Measurements from ENCODE around the gene TSC2.
"Not testable (repeated sequence)": the region's sequence is repeated elsewhere in the genome, so short reads cannot be mapped to it uniquely, and the experiment has no call there.

Gene TSC2

DNA sequence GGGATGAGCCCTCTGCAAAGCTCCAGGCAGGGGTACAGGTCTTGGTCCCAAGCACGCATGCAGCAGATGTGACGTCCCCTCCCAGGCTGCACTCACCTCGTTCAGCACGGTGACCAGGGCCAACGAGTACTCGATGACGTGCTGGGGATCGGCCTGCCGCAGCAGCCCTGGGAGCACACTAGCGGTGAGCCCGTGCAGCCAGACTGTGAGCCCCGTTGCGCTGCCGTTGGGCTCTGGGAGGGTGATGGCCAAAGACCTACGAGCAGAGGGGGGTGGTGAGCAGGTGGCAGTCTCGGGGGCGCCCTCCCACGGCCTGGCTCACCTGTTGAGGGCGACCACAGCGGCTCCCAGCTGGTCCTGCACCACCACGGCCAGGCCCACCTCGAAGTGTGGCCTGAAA lies 58.0 kb downstream of the TSC2 start:
- DNase-seq (ENCODE audit: low read depth), result not testable (repeated sequence)

- not testable (repeated sequence) for DNase-seq (ENCODE audit: low read depth)
These were observed 58.4 kb downstream of the TSC2 start for GRCh38 chr16:2106211-2106610.

GRCh38 chr16:2107121-2107790 lies 59.5 kb downstream of the TSC2 start:
- not testable (repeated sequence) for DNase-seq (ENCODE audit: low read depth)

DNA sequence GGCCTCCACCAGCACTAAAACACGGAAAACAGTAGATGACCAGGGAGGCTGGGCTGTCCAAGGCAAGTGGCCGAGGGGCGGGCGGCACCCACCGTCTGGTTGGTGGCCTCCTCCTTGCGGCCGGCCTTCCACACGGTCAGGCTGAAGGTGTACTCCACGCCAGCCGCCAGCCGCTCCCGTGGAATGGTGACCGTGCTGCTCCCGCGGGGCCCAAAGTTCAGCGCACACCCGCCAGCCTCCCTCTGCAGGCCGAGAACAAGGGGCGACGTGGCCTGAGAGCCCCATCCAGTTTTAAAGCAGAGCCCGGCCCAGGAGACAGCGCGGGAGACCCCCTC lies 60.0 kb downstream of the TSC2 start:
- DNase-seq (ENCODE audit: low read depth), result not testable (repeated sequence)

- DNase-seq (ENCODE audit: low read depth), result not testable (repeated sequence)
These were observed 60.9 kb downstream of the TSC2 start for GRCh38 chr16:2108446-2109270.

DNA sequence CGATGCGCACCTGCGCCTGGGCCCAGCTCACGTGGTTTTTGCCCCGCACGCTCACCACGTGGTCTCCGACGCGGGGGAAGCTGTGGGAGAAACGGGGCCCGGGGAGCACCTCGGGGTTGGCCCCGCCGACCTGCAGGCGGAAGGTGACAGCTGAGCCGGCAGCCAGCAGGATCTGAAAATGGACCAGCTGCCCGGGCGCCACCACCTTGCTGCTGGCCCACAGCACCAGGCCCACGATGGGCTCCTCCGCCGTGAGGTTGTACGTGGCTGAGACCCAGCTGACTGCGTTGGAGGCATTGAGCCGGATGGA lies 61.4 kb downstream of the TSC2 start:
- not testable (repeated sequence) for DNase-seq (ENCODE audit: low read depth)

DNA sequence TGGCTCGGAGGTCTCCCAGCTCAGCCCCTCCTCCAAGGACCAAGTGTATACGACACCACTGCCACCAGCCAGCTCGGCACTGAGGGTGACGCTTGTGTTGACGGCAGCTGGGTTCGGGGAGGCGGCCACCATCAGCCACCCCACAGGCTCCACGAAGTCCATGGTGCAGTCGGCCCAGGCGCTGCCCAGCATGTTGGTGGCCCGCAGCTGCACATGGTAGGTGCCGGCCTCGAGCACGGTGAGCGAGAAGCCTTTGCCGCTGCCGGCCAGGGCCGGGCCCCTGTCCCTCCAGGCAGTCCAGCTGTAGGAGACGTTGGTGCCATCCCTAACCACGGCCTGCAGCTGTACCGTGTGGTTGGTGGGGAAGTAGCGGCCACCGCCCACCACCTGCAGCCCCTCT lies 62.1 kb downstream of the TSC2 start:
- DNase-seq (ENCODE audit: low read depth), result not testable (repeated sequence)

- DNase-seq (ENCODE audit: low read depth), result not testable (repeated sequence)
These were observed 62.7 kb downstream of the TSC2 start for GRCh38 chr16:2110332-2111008.

GRCh38 chr16:2111009-2111353 lies 63.2 kb downstream of the TSC2 start:
- not testable (repeated sequence) for DNase-seq (ENCODE audit: low read depth)

DNA sequence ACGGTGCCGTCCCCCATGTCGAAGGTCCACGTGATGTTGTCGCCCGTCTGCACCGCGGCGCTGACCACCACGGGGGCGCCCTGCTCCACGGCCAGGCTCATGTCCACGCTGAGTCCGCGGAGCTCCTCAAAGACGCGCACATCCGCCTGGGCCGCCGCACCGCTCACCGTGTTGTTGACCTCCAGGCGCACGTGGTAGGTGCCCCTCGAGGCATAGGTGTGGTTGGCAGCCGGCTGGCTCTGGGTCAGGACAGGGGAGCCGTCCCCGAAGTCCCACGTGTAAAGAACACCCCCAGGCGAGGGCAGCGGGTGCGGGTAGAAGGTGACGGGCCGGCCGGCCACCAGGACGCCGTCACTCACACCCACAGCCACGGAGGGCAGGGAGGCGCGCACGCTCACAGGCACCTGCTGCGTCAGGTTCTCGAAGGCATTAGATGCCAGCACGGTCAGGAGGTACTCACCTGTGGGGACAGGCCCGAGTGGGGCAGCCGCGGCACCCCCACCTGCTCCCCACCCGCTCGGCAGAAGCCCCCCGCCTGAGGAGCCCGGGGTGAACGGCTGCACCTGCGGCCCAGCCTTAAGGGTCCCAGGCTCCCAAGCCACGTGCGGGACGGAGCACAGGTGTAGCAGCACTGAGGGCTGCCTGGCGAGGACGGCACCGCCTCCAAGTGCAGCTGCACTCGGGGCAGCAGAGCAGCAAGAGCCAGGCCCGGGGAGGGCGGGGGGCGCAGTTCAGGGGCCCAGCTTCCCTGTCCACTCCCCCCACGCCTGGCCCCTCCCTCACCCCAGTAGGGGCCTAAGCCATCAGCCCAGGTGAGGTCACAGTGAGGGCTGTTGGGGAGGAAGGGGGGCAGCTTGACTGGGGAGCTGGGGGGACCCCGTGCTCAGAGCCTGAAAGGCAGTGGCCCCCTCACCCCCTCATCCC lies 63.9 kb downstream of the TSC2 start:
- not testable (repeated sequence) for DNase-seq (ENCODE audit: low read depth)

GRCh38 chr16:2112539-2113106 lies 64.8 kb downstream of the TSC2 start:
- DNase-seq (ENCODE audit: low read depth), result not testable (repeated sequence)

GRCh38 chr16:2114225-2114624 lies 66.4 kb downstream of the TSC2 start:
- DNase-seq (ENCODE audit: low read depth), result not testable (repeated sequence)

DNA sequence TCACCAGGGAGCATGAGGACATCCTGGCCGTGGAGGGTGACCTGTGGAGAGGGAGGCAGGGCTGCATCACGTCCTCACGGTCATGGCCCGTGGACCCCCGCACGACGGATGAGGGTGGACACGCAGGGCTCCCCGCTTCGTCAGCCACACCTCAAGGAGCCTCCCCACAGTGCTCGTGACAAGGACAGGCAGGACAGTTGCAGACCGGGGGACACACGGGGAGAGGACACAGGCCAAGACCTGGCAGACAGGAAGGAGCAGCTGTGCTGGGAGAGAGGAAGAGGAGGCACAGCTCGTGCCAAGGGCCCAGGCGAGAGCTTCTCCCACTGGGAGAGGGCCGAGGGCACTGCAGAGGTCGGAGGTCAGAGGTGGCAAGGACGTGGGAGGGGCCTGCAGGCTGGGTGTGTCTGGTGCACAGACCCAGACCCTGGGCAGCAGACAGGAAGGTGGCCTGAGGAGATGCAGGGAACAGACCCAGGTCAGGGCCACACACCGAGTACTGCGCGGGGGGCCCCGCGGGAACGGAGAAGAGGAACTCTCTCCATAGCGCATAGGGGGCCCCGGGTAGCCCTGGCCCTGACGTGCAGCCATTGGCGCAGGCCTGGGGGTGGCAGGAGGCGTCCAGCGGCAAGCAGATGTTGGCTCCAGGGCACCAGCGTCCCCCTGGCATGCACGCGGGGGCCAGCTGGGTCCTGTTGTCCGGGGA lies 67.3 kb downstream of the TSC2 start:
- DNase-seq (ENCODE audit: low read depth), result not testable (repeated sequence)

- no peak for DNase-seq (ENCODE audit: low read depth)
These were observed 67.8 kb downstream of the TSC2 start for GRCh38 chr16:2115591-2115973.

DNA sequence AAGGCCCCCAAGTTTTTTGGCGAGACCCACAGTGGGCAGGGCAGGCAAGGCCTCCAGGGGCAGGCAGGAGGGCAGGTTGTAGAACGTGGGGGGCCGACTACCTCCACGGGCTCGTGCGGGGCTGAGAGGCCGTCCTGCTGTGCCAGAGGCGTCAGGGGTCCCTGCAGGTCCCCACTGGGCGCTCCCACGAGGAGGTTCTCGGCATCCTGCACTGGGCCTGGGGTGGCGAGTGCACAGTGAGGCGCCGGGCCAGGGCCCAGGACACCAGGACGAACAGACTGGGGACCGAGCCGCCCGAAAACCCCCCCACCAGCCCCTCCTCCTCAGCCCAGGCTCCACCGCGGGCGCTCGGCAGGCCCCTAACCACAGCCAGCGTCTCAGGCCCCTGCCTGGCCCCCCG lies 68.6 kb downstream of the TSC2 start:
- DNase-seq (ENCODE audit: low read depth), result not testable (repeated sequence)

DNA sequence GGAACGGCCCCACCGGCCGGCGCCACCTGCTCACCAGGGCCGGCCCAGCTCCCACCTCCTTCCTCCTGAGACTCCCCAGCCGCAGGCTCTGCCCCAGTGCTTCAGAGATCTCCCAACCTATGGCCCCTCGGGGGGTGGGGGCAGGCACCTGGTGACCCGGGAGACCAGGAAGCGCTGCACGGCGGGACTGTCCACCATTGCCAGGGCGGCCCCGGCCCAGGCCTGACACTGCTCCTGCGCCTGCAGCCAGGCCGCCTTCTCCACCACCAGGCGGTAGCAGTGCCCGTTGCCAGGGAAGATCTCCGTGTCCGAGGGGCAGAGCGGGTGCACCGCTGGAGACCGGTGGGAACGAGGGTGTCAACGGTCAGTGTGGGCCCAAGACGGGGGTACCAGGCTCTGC lies 69.6 kb downstream of the TSC2 start:
- not testable (repeated sequence) for DNase-seq (ENCODE audit: low read depth)

DNA sequence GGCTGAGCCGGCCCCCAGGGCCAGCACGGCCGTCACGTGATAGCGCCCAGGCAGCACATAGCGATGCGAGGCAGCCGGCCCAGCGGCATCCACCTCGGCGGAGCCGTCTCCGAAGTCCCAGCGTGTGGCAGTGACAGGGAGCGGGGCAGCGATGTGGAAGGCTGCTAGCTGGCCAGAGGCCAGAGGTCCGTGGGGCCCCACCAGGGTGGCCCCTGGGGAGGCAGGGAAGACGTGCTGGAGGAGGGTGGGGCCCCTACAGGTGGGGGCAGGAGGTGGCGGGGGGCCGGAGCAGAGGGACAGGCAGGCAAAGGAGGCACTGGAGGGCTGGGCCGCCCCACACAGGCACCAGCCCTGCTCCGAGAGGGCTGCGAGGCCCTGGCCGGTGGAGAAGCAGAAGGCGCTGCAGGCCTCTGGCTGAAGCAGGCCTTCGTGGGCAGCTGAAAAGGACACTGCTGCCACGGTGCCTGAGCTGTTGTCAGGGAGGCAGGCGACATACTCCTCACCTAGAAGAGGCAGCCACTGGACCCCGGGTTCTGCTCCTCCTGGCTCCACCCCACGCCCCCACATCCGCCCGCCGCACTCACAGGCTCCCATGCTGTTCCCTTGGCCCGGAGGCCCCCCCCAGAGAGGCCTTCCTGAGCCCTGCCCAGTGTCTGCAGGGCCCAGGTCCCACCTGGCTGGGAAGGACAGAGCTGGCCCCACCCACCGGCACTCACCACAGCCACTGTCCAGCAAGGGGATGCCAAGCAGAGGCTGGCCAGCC lies 70.4 kb downstream of the TSC2 start:
- not testable (repeated sequence) for DNase-seq (ENCODE audit: low read depth)

GRCh38 chr16:2121325-2121724 lies 73.5 kb downstream of the TSC2 start:
- not testable (repeated sequence) for DNase-seq (ENCODE audit: low read depth)

- no peak for DNase-seq (ENCODE audit: low read depth)
These were observed 74.1 kb downstream of the TSC2 start for GRCh38 chr16:2121853-2122252.

DNA sequence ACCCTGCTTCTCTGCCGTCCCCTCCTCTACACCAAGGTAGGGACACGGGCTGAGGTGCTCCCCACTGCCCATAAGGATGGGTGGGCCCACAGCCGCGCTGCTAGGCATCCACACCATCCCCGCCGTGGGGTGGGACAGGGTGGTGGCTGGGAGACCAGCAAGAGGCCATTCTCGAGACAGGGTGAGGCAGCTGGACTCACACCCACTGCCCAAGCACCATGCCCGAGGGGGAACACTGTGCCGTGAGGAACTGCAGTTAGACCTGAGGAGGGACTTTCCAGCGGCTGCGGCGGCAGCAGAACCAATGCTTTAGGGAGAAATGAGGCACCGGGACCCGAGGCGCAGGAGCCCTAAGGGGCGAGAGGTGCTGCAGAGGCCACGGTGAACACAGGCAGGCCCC lies 74.6 kb downstream of the TSC2 start:
- no peak for DNase-seq (ENCODE audit: low read depth)

Data from GM04503 (cell line).